Subcutaneous adipose tissue (tissue), 4 donors: ENCODE results near the gene PEX16. TPM values are rescaled to one million over a fixed set of nuclear protein-coding genes. Genes with fewer than 3 reads are reported as not detected.

Experiments
- total RNA-seq, 4 donors: library from RNA; depleted of rRNA; stranded (reverse); fragments of >200 nt; gene quantifications; one replicate each; pipeline ENCODE4 v1.1.0, GENCODE V29; 2016
- TF ChIP-seq, protein P1 (sequence below): fragments of 450-650 bp; IDR thresholded peaks from one replicate; pipeline ENCODE4 v1.5.1; 2016; ENCODE audit warnings: low read depth, mild to moderate bottlenecking, control low read depth, antibody characterized with exemption, moderate library complexity

The PEX16 gene
- total RNA-seq, 4 donors from 2014 or later = 17.3 to 40.5 (median 26.7) TPM

- TF ChIP-seq, protein P1, sequence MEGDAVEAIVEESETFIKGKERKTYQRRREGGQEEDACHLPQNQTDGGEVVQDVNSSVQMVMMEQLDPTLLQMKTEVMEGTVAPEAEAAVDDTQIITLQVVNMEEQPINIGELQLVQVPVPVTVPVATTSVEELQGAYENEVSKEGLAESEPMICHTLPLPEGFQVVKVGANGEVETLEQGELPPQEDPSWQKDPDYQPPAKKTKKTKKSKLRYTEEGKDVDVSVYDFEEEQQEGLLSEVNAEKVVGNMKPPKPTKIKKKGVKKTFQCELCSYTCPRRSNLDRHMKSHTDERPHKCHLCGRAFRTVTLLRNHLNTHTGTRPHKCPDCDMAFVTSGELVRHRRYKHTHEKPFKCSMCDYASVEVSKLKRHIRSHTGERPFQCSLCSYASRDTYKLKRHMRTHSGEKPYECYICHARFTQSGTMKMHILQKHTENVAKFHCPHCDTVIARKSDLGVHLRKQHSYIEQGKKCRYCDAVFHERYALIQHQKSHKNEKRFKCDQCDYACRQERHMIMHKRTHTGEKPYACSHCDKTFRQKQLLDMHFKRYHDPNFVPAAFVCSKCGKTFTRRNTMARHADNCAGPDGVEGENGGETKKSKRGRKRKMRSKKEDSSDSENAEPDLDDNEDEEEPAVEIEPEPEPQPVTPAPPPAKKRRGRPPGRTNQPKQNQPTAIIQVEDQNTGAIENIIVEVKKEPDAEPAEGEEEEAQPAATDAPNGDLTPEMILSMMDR = no peak
Measured at GRCh38 chr11:45930951-45931570, 13.4 kb upstream of the PEX16 start.

GRCh38 chr11:45930031-45930794 is 12.5 kb upstream of the PEX16 start:
- TF ChIP-seq, protein P1 = no peak

GRCh38 chr11:45929486-45930030 is 11.9 kb upstream of the PEX16 start:
- TF ChIP-seq, protein P1 = no peak

DNA sequence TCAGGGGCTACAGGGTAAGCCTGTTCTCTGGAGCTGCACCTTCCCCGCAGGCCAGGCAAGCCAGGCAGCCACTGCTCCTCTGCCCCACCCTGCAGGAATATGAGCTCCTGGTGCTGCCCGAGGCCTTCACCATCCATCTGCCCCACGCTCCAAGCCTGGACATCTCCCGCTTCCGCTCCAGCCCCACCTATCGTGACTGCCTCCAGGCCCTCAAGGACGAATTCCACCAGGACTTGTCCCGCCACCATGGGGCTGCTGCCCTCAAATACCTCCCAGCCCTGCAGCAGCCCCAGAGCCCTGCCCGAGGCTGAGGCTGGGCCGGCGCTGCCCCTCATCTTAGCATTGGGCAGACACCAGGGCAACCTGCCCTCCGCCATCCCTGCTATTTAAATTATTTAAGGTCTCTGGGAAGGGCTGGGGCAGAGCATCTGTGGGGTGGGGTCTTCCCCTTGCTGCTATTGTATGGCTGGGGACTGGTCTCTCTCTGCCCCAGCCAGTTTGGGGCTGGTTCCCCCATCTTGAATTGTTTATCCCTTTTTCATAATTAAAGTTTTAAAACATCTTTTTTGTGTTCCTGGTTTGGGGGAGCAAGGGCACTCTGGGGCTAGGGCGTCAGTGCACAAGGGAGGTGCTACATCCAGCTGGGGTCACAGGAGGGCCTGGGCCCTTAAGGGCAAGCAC is 11.0 kb upstream of the PEX16 start:
- TF ChIP-seq, protein P1 = no peak

- TF ChIP-seq, protein P1 = no peak
Measured at GRCh38 chr11:45927684-45928413, 10.2 kb upstream of the PEX16 start.

DNA sequence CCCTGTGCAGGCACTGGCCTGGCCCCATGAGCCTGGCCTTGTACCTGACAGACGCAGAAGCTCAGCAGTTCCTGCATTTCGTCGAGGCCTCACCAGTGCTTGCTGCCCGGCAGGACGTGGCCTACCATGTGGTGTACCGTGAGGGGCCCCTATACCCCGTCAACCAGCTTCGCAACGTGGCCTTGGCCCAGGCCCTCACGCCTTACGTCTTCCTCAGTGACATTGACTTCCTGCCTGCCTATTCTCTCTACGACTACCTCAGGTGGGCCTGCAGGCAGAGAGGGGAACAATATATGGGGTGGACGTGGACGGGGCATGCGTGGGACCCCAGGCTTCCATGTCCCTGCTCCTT is 9.6 kb upstream of the PEX16 start:
- TF ChIP-seq, protein P1 = no peak
